Dedifferentiated amniotic fluid mesenchymal stem cell (primary cell): ENCODE results near the gene CREG1.

Experiments
- DNase-seq: peaks from one replicate; pipeline ENCODE4 v3.0.0-alpha.2; 2016; ENCODE audit errors: extremely low spot score

CREG1 gene

DNA sequence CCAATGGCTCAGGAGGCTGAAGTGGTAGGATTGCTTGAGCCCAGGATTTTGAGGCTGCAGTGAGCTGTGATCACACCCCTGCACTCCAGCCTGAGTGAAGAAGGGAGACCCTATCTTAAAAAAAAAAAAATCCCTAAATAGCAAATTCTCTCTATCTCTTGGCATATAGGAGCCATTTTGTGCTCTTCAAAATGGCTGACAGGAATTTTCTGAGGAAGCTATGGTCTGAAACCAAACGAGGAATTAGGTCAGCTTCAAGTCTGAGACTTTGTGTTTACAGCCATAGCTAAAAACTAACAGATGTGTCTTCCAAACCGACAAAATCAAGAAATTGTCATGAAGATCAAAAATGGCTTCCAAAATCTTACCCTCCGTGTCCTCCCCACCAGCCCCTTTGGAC lies 45.8 kb downstream of the CREG1 start:
- DNase-seq, result no peak

GRCh38 chr1:167504467-167504827 lies 49.1 kb downstream of the CREG1 start:
- no peak for DNase-seq

GRCh38 chr1:167503626-167504466 lies 49.7 kb downstream of the CREG1 start:
- no peak for DNase-seq

DNA sequence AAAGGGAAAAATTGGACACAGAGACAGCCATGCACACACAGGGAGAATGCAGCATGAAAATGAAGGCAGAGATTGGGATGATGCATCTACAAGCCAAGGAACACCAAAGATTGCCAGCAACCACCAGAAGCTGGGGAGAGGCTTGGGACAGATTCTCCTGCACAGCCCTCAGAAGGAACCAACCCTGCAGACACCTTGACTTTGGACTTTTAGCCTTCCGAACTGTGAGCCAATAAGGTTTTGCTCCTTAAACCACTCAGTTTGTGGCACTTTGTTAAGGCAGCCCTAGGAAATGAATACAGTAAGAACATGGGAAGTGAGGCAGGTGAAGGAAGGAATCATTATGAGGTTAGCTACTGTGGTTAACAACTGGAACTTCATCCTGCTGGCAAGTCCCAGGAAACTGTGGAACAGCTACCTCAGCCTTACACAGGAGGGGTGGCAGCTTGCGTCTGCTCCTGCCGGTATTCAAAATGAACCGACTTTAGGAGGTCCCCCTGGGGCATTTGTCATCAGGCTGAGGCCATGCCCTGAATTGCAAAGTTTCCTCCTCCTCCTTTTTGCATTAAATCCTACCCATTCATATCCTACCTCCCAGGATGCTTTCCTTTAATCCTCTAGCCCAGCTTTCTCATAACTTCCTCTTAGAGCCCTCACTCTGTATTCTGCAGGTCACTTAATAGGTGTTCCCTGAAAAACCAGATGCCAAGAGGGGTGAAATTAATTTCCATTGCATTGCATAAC lies 50.7 kb downstream of the CREG1 start:
- no peak for DNase-seq

GRCh38 chr1:167502192-167502551 lies 51.4 kb downstream of the CREG1 start:
- no peak for DNase-seq

DNA sequence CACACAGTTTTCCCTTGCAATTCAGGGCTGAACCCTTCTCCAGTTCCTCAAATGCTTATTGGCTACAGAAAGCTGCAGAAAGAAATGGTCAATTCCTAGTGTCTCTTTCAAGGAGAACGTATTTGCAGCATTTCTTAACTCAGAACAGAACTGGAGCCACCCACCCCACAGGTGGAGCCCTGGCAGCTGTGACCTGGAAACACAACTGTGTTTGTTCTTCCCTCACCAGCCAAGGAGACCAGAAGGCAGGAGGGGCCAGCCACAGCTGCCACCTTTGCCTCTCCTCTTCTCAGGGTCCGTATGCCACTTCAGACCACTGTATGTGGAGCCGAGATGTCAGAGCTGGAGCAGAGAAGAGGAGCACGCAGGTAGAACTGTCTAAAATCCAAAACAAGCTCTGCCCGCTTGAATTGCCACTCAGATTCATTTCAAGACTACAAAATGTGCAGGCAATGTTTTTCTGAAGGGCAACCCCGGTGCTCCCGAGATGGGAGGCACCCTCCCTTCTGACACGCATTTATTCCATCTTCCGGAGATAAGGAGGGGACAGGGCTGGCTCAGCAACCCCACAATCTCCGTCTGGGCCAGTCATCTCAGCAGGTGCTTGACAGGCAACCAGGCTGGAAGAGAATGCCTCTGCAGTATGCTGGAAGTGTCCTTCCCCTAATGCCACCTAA lies 51.9 kb downstream of the CREG1 start:
- no peak for DNase-seq

DNA sequence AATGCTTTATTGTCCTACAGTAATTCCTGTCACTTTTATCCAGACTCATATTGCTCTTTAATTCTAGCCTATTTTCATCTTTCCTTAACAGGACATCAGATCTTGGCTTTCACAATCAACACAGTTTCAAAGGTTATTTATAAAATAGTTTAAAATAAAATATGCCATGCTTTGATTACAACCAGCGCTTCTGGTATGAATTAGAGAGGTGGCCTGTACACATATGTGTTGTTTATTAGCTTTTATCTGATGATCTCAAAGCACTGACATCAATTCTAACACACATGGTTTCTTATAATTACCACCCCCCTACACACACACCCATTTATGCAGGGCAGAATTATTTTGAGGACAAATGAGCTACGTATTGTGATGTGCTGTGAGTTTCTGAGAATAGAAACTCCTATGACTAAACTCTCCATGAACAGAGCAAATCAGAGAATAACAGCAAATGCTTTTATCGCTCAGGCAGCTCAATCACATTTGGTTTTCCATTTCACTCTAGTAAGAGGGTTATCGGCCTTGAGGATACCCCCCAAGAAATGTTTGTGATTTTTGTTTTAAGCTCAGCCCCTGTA lies 53.2 kb downstream of the CREG1 start:
- DNase-seq, result no peak

DNA sequence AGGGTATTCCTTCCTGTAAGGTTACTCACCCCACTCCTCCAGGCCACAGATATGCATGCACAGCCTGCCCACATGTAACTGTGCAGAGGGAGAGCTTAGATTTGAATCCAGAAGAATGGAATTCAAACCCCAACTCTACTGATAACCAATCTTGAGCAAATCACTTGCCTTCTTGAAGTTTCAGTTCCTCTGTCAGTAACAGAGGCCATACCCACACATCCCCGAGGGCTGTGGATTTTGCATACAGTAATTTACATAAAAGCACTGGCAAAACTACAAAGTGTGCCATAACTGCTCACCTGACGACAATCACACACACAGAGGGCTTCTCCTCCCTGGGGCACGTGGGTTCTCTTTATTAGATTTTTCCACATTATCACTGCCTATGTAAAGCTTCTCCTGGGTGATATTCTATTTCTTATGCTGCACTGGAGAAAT lies 53.9 kb downstream of the CREG1 start:
- DNase-seq, result no peak

GRCh38 chr1:167499106-167499505 lies 54.5 kb downstream of the CREG1 start:
- no peak for DNase-seq

DNA sequence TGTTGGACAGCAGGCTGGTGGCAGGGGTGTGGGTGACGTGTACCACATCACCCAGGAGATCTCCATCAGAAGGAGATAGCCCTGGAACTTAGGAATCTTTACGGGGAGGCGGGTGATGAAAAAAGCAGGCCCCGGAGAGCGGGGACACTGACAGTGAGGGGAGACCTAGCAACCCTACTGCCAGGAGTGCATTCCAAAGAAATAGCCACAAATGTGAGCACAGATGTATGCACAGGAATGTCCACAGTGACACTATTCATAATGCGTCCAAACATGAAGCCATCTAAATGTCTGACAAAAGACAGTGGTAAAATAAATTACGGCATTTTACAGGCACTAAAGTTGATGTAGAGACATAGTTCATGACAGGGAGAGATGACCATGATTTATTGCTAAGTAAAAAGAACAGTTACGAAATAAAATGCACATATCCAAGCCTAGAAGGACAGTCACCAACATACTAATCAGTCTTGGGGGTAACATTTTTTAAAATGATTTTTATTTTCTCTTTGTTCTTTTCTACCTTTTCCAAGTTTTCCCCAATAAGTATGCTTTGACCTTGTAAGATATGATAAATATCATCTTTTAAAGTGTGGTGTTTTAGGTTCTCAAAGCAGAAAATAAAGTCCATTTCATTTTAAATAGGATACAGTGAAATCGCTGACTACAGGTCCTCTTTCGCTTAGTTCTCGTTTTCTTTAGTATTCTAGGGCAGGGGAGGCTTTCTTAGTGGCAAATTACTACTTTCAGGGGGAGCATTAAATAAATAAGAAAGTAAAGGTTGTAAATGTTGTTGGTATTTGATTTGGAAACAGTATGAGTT lies 56.6 kb downstream of the CREG1 start:
- no peak for DNase-seq

GRCh38 chr1:167493372-167493771 lies 60.2 kb downstream of the CREG1 start:
- no peak for DNase-seq

DNA sequence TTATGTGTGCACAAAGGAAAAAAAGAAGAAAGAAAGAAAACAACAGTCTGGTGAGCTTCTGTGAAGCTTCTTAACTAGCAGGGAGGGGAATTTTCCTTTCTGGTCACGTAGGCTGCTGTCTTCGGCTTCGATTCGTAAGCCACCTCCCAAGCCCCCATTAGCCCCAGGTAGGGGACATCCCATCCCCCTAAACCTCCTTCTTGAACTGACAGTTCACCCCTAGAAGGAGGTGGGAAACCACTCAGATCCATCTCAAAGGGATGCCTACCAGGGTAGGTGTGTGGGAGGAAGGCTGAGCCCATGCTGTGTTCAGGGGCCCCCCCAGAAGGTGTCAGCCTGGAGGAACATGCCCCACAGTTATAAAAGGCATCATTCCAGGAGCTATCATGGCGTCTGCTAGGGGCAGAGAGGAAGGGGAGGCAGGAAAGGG lies 61.1 kb downstream of the CREG1 start:
- DNase-seq, result no peak

DNA sequence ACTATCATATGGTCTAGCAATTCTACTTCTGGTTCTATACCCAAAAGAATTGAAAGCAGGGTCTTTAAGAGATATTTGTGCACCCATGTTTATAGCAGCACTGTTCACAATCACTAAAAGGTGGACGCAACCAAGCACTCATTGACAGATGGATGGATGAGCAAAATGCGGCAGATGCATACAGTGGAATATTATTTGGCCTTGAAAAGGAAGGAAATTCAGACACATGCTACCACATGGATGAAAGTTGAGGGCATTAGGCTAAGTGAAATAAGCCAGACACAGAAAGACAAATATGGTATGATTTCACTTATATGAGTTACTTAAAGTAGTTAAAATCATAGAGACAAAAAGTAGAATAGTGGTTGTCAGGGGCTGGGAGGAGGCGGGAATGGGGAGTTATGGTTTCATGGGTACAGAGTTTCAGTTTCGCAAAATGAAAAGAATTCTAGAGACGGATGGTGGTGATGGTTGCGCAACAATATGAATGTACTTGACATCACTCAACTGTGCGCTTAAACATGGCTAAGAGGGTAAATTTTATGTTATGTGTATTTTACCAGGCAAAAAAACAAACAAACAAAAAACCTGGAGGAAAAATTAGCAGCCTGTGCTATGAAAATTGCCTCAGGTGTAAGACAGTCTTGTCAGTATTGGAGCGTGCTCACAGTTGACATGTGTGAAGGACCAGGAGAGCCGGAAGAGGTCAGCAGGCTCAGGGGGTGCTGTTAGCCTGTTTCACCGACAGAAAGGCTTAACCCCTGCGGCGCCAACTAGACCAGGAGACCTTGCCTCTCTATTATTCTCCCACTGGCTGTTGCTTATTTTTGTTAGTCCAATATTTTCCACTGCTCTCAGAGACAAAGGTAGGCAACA lies 61.7 kb downstream of the CREG1 start:
- DNase-seq, result no peak
